Hematopoietic multipotent progenitor cell (in vitro differentiated cells): Measurements from ENCODE around the gene ABCC1. TPM values are rescaled to one million over a fixed set of nuclear protein-coding genes. Genes with fewer than 3 reads are reported as not detected.
"Not testable (repeated sequence)": the region's sequence is repeated elsewhere in the genome, so short reads cannot be mapped to it uniquely, and the experiment has no call there.

ENCODE experiments used
- DNase-seq, 3 donors: peaks; one replicate each; pipeline ENCODE4 v3.0.0-alpha.2; 2011 to 2015; ENCODE audit warnings: low read depth in 2 of 3, low spot score in 2 of 3
- total RNA-seq: library from RNA; depleted of rRNA; stranded (reverse); fragments of >200 nt; gene quantifications from one replicate; pipeline ENCODE4 v1.2.3, GENCODE V29; 2012

Gene ABCC1
- total RNA-seq, 1 donor = 168 TPM

GRCh38 chr16:16102738-16103137 lies 153.3 kb downstream of the ABCC1 start:
- DNase-seq = no peak

- DNase-seq = peak in 1 of 3 donors; percentile 49
These were observed 154.9 kb downstream of the ABCC1 start for GRCh38 chr16:16104132-16104803.

GRCh38 chr16:16104804-16105141 lies 155.4 kb downstream of the ABCC1 start:
- DNase-seq = not testable (repeated sequence)

GRCh38 chr16:16105646-16106045 lies 156.2 kb downstream of the ABCC1 start:
- no peak for DNase-seq

GRCh38 chr16:16106466-16106865 lies 157.1 kb downstream of the ABCC1 start:
- DNase-seq = no peak

GRCh38 chr16:16107839-16108238 lies 158.4 kb downstream of the ABCC1 start:
- DNase-seq = no peak

GRCh38 chr16:16108759-16109158 lies 159.3 kb downstream of the ABCC1 start:
- DNase-seq = no peak

GRCh38 chr16:16109453-16110110 lies 160.2 kb downstream of the ABCC1 start:
- no peak for DNase-seq

- DNase-seq = no peak
These were observed 160.7 kb downstream of the ABCC1 start for GRCh38 chr16:16110111-16110490.

GRCh38 chr16:16111639-16112038 lies 162.2 kb downstream of the ABCC1 start:
- DNase-seq = no peak

GRCh38 chr16:16112450-16113053 lies 163.1 kb downstream of the ABCC1 start:
- DNase-seq = no peak

- DNase-seq = no peak
These were observed 163.7 kb downstream of the ABCC1 start for GRCh38 chr16:16113076-16113475.

GRCh38 chr16:16116841-16117240 lies 167.4 kb downstream of the ABCC1 start:
- DNase-seq = no peak

GRCh38 chr16:16118337-16118736 lies 168.9 kb downstream of the ABCC1 start:
- DNase-seq = peak in 1 of 3 donors; percentile 29

GRCh38 chr16:16120044-16120381 lies 170.6 kb downstream of the ABCC1 start:
- DNase-seq = no peak

GRCh38 chr16:16120382-16121184 lies 171.2 kb downstream of the ABCC1 start:
- peak in 2 of 3 donors; percentile 93 to 97 for DNase-seq

- DNase-seq = no peak
These were observed 171.8 kb downstream of the ABCC1 start for GRCh38 chr16:16121185-16121727.

GRCh38 chr16:16122264-16122663 lies 172.8 kb downstream of the ABCC1 start:
- DNase-seq = no peak

- DNase-seq = no peak
These were observed 175.0 kb downstream of the ABCC1 start for GRCh38 chr16:16124438-16124837.

- no peak for DNase-seq
These were observed 175.6 kb downstream of the ABCC1 start for GRCh38 chr16:16124974-16125373.

- no peak for DNase-seq
These were observed 177.5 kb downstream of the ABCC1 start for GRCh38 chr16:16126896-16127295.
